Panc1 (cell line): ENCODE data around the gene P2RY2. TPM values are rescaled to one million over a fixed set of nuclear protein-coding genes. Genes with fewer than 3 reads are reported as not detected.

Experiments used
- ATAC-seq: fragments of 200-7000 bp; cut with Tn5 transposase; 2 replicates; pipeline ENCODE4 v1.9.1; 2020; ENCODE audit warnings: mild to moderate bottlenecking, moderate library complexity
- BruUV-seq: library from RNA; stranded (reverse); fragments of 400-500 nt; replicated peaks from 2 replicates; lab custom pipeline; 2021; lab: Mats Ljungman, UMichigan
- CTCF ChIA-PET: fragments of 300-600 bp; sonication (Branson Sonifier 250); formaldehyde crosslinking; loops from one replicate; lab custom pipeline; 2022; ENCODE audit warnings: antibody characterized with exemption; lab: Charles Lee
- POLR2A ChIA-PET: fragments of 300-600 bp; sonication (Branson Sonifier 250); formaldehyde crosslinking; loops from one replicate; lab custom pipeline; 2022; ENCODE audit warnings: antibody characterized with exemption; lab: Charles Lee
- DNase-seq: peaks from one replicate; pipeline ENCODE4 v3.0.0-alpha.2; 2010; ENCODE audit warnings: low read depth, low spot score
- H3K27ac ChIP-seq: 2 replicates; pipeline ENCODE4 v1.5.1; 2011; ENCODE audit warnings: mild to moderate bottlenecking, low read length, inconsistent platforms
- H3K27me3 ChIP-seq: fragments of 200-500 bp; sonication (Bioruptor generic); 2 replicates; pipeline ENCODE4 v1.6.0; 2014; ENCODE audit warnings: low read length, inconsistent platforms; ENCODE audit not compliant: control insufficient read depth, insufficient read depth
- H3K36me3 ChIP-seq: fragments of 200-500 bp; sonication (Bioruptor generic); 2 replicates; pipeline ENCODE4 v1.5.1; 2014; ENCODE audit warnings: inconsistent platforms, mild to moderate bottlenecking, low read length, moderate library complexity; ENCODE audit not compliant: control insufficient read depth, insufficient read depth
- H3K4me1 ChIP-seq: 2 replicates; pipeline ENCODE4 v1.5.1; 2011; ENCODE audit warnings: inconsistent platforms, mild to moderate bottlenecking, low read length, moderate library complexity; ENCODE audit not compliant: control insufficient read depth, insufficient read depth
- H3K4me3 ChIP-seq, 2 experiments: 2 replicates each; pipeline ENCODE4 v1.5.1; 2011 to 2012; ENCODE audit warnings: low read depth in 2 of 2, low read length in 2 of 2, mild to moderate bottlenecking in 2 of 2, inconsistent platforms in 1 of 2, moderate library complexity in 1 of 2
- H3K9me3 ChIP-seq: fragments of 200-500 bp; sonication (Bioruptor generic); 2 replicates; pipeline ENCODE4 v1.5.1; 2014; ENCODE audit warnings: low read depth, mild to moderate bottlenecking, inconsistent platforms, low read length, moderate library complexity; ENCODE audit not compliant: control insufficient read depth, insufficient read depth
- CTCF ChIP-seq: fragments of 450-650 bp; IDR thresholded peaks from 2 replicates; pipeline ENCODE4 v1.5.1; 2017; ENCODE audit warnings: mild to moderate bottlenecking
- POLR2AphosphoS5 ChIP-seq: IDR thresholded peaks from 2 replicates; pipeline ENCODE4 v1.6.1; 2012; ENCODE audit warnings: mild to moderate bottlenecking, low read depth, low read length, moderate library complexity
- REST ChIP-seq, 2 experiments: IDR thresholded peaks; 2 replicates each; pipeline ENCODE4 v1.6.1; 2011 to 2012; ENCODE audit warnings: low read depth in 2 of 2, control low read depth in 1 of 2, low read length in 1 of 2, mild to moderate bottlenecking in 1 of 2, moderate library complexity in 1 of 2; ENCODE audit not compliant: insufficient read depth in 1 of 2
- SIN3A ChIP-seq: IDR thresholded peaks from 2 replicates; pipeline ENCODE4 v1.6.1; 2012; ENCODE audit warnings: low read depth, mild to moderate bottlenecking, low read length, moderate library complexity, borderline replicate concordance; ENCODE audit not compliant: insufficient read depth
- TCF7L2 ChIP-seq: IDR thresholded peaks from 2 replicates; pipeline ENCODE4 v1.6.1; 2011; ENCODE audit warnings: mild to moderate bottlenecking, low read depth, low read length, inconsistent platforms
- in situ Hi-C: cut with HindIII; loops from 2 replicates; pipeline ENCODE4 v1.10.0; 2016; ENCODE audit warnings: low sequenced_read_pairs, low pct_unique_long_range_greater_than_20kb
- intact Hi-C: fragments of 100-400 bp; cut with micrococcal nuclease; formaldehyde crosslinking; loops from one replicate; pipeline ENCODE4 v1.10.0; 2022; ENCODE audit not compliant: unreplicated experiment
- total RNA-seq: library from RNA; stranded (reverse); gene quantifications from one replicate; pipeline ENCODE4 v1.2.1, GENCODE V29; 2021; ENCODE audit not compliant: unreplicated experiment

Gene P2RY2
- total RNA-seq, 1 experiment from 2014 or later, result 2.4 TPM

- no peaks in the 10 kb centered on the region for H3K27me3 ChIP-seq
- in situ Hi-C loops, result no loop called here
- CTCF ChIA-PET, result interaction anchor here (0.6 kb wide), 1 partner anchor 1670 kb away, joined by 4 read pairs; no protein-coding TSS in a partner anchor
- H3K4me3 ChIP-seq, result no peak overlapping the region
- H3K9me3 ChIP-seq, result no peaks in the 10 kb centered on the region
- BruUV-seq, result no TSS peak
- no peaks in the 10 kb centered on the region for H3K4me1 ChIP-seq
- POLR2A ChIA-PET, result no interaction called here
- no peaks in the 10 kb centered on the region for H3K36me3 ChIP-seq
- DNase-seq (no peak), ATAC-seq (no peak)
- intact Hi-C loops, result no loop called here
- H3K27ac ChIP-seq, result no peak overlapping the region
- TF ChIP-seq TCF7L2 (no peak), REST (IDR thresholded peaks at IDR 0.05; ENCODE audit: insufficient read depth in 1 of 2, low read depth in 2 of 2, low read length in 1 of 2) (no peak), CTCF (no peak), SIN3A (no peak), POLR2AphosphoS5 (no peak)
Measured at GRCh38 chr11:73226297-73227006, 8.4 kb downstream of the P2RY2 start.

- Histone ChIP-seq H3K27me3 (no peaks in the 10 kb centered on the region), H3K36me3 (no peaks in the 10 kb centered on the region), H3K9me3 (no peaks in the 10 kb centered on the region), H3K27ac (no peak overlapping the region), H3K4me3 (no peak overlapping the region), H3K4me1 (no peaks in the 10 kb centered on the region)
- no peak for TF ChIP-seq POLR2AphosphoS5
- in situ Hi-C loops (no loop called here), intact Hi-C loops (no loop called here)
- ChIA-PET POLR2A (no interaction called here), CTCF (no interaction called here)
- BruUV-seq, result no TSS peak
- DNase-seq (no peak), ATAC-seq (no peak)
Measured at GRCh38 chr11:73227571-73228211, 9.6 kb downstream of the P2RY2 start.
